PFSK-1 (cell line): ENCODE results near the gene CFAP61.

Experiments
- FOXP2 ChIP-seq: optimal IDR thresholded peaks from 2 replicates; pipeline ENCODE3; 2011; ENCODE audit warnings: borderline replicate concordance, control low read depth, inconsistent platforms; ENCODE audit not compliant: insufficient read depth; ENCODE audit errors: extremely low read length, extremely low read depth
- SIN3A ChIP-seq: IDR thresholded peaks from 2 replicates; pipeline ENCODE4 v1.6.1; 2012; ENCODE audit warnings: mild to moderate bottlenecking, low read length, moderate library complexity, borderline replicate concordance; ENCODE audit not compliant: insufficient read depth
- TF ChIP-seq, protein P1 (sequence below), 2 experiments: IDR thresholded peaks; 2 replicates each; pipeline versions ENCODE4 v1.6.1 to v1.8.0; 2011 to 2012; ENCODE audit warnings: low read depth in 2 of 2, low read length in 2 of 2, control low read depth in 1 of 2, inconsistent platforms in 1 of 2, mild to moderate bottlenecking in 1 of 2, moderate library complexity in 1 of 2; ENCODE audit not compliant: insufficient read depth in 1 of 2

GRCh38 chr20:20084296-20084752 is 32.0 kb downstream of the CFAP61 start:
- TF ChIP-seq FOXP2 (no peak), SIN3A (no peak)
- TF ChIP-seq, protein P1, sequence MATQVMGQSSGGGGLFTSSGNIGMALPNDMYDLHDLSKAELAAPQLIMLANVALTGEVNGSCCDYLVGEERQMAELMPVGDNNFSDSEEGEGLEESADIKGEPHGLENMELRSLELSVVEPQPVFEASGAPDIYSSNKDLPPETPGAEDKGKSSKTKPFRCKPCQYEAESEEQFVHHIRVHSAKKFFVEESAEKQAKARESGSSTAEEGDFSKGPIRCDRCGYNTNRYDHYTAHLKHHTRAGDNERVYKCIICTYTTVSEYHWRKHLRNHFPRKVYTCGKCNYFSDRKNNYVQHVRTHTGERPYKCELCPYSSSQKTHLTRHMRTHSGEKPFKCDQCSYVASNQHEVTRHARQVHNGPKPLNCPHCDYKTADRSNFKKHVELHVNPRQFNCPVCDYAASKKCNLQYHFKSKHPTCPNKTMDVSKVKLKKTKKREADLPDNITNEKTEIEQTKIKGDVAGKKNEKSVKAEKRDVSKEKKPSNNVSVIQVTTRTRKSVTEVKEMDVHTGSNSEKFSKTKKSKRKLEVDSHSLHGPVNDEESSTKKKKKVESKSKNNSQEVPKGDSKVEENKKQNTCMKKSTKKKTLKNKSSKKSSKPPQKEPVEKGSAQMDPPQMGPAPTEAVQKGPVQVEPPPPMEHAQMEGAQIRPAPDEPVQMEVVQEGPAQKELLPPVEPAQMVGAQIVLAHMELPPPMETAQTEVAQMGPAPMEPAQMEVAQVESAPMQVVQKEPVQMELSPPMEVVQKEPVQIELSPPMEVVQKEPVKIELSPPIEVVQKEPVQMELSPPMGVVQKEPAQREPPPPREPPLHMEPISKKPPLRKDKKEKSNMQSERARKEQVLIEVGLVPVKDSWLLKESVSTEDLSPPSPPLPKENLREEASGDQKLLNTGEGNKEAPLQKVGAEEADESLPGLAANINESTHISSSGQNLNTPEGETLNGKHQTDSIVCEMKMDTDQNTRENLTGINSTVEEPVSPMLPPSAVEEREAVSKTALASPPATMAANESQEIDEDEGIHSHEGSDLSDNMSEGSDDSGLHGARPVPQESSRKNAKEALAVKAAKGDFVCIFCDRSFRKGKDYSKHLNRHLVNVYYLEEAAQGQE (IDR thresholded peaks at IDR 0.05; ENCODE audit: insufficient read depth in 1 of 2, low read depth in 2 of 2, low read length in 2 of 2) = no peak
